Upper lobe of left lung (tissue), 6 donors: Measurements from ENCODE around the gene KCNG4. TPM values are rescaled to one million over a fixed set of nuclear protein-coding genes. Genes with fewer than 3 reads are reported as not detected.

Experiments used
- ATAC-seq, 2 donors: fragments of 200-7000 bp; cut with Tn5 transposase; one replicate each; pipeline ENCODE4 v1.9.1; 2022; ENCODE audit warnings: mild to moderate bottlenecking in 2 of 2, moderate library complexity in 2 of 2; ENCODE audit not compliant: low FRiP score in 2 of 2
- DNase-seq, 2 donors: peaks; one replicate each; pipeline ENCODE4 v3.0.0-alpha.2; 2019 to 2020
- H3K27ac ChIP-seq, 4 donors: fragments of 200-600 bp; sonication (generic); one replicate each; pipeline ENCODE4 v1.5.1; 2016 to 2019
- H3K27me3 ChIP-seq, 4 donors: fragments of 200-600 bp; sonication (generic); one replicate each; pipeline ENCODE4 v1.5.1; 2017 to 2019
- H3K36me3 ChIP-seq, 4 donors: fragments of 200-600 bp; sonication (generic); one replicate each; pipeline ENCODE4 v1.5.1; 2016 to 2019
- H3K4me1 ChIP-seq, 4 donors: fragments of 200-600 bp; sonication (generic); one replicate each; pipeline ENCODE4 v1.5.1; 2018 to 2019
- H3K4me3 ChIP-seq, 4 donors: fragments of 200-600 bp; sonication (generic); one replicate each; pipeline ENCODE4 v1.5.1; 2017 to 2019; ENCODE audit warnings: mild to moderate bottlenecking in 2 of 4, moderate library complexity in 1 of 4
- H3K9me3 ChIP-seq, 4 donors: fragments of 200-600 bp; sonication (generic); one replicate each; pipeline ENCODE4 v1.5.1; 2018 to 2019
- CTCF ChIP-seq, 6 experiments: fragments of 450-650 bp in 4 of 6; fragments of 200-600 bp in 2 of 6; sonication (generic) in 2 of 6; IDR thresholded peaks; one replicate each; pipeline ENCODE4 v1.5.1; 2016 to 2019; ENCODE audit warnings: antibody characterized with exemption in 6 of 6
- EP300 ChIP-seq, 4 donors: sonication (generic); formaldehyde crosslinking; IDR thresholded peaks; one replicate each; pipeline ENCODE4 v1.5.1; 2017; ENCODE audit warnings: antibody characterized with exemption in 4 of 4, control low read depth in 2 of 4
- POLR2A ChIP-seq, 4 donors: fragments of 450-650 bp; IDR thresholded peaks; one replicate each; pipeline ENCODE4 v1.5.1; 2016 to 2017; ENCODE audit warnings: antibody characterized with exemption in 4 of 4, mild to moderate bottlenecking in 2 of 4
- POLR2AphosphoS5 ChIP-seq, 2 donors: sonication (generic); formaldehyde crosslinking; IDR thresholded peaks; one replicate each; pipeline ENCODE4 v1.5.1; 2017; ENCODE audit warnings: antibody characterized with exemption in 2 of 2
- WGBS, 2 donors: methylation state at CpG; one replicate each; pipeline ENCODE4 v1.1.5; 2017 to 2018; 5-methylcytosine and 5-hydroxymethylcytosine counted together
- total RNA-seq, 6 donors: library from RNA; depleted of rRNA in 4 of 6; stranded (reverse); fragments of >200 nt in 4 of 6; gene quantifications; one replicate each; pipeline versions ENCODE4 v1.1.0 to v1.2.1, GENCODE V29; 2016 to 2021
- donor health status: DM: no; HTN: no; CAD: no; lungs with moderate emphysema.
- donor health status: DM: no; HTN: yes; CAD: no; lungs with severe emphysema.

The KCNG4 gene
- total RNA-seq, 6 donors from 2014 or later = not detected

- Histone ChIP-seq H3K4me3 (no peak overlapping the region), H3K27me3 (no peaks in the 10 kb centered on the region), H3K36me3 (no peaks in the 10 kb centered on the region), H3K27ac (no peak overlapping the region), H3K9me3 (no peaks in the 10 kb centered on the region), H3K4me1 (peaks cover 0 to 8% (median 2%) of the 10 kb centered on the region in 4 donors)
- ATAC-seq (no peak), DNase-seq (no peak)
- no peak for TF ChIP-seq POLR2AphosphoS5 (IDR thresholded peaks at IDR 0.05)
- TF ChIP-seq CTCF (IDR thresholded peaks at IDR 0.05) = no peak
- TF ChIP-seq EP300 (IDR thresholded peaks at IDR 0.05) = no peak
- TF ChIP-seq POLR2A (IDR thresholded peaks at IDR 0.05) = no peak
- WGBS, 2 donors = 86 to 89% methylated on average over 5 of the region's 5 CpGs
Measured at GRCh38 chr16:84232060-84232459, 7.8 kb downstream of the KCNG4 start.

GRCh38 chr16:84229471-84229870 is 10.3 kb downstream of the KCNG4 start:
- Histone ChIP-seq H3K4me3 (no peak overlapping the region), H3K4me1 (peaks cover 0 to 8% (median 2%) of the 10 kb centered on the region in 4 donors), H3K9me3 (no peaks in the 10 kb centered on the region), H3K27ac (no peak overlapping the region), H3K27me3 (no peaks in the 10 kb centered on the region), H3K36me3 (no peaks in the 10 kb centered on the region)
- WGBS, 2 donors = 90 to 91% methylated on average over 11 of the region's 11 CpGs
- ATAC-seq (no peak), DNase-seq (peak in 1 of 2 donors; percentile 71)
- TF ChIP-seq POLR2AphosphoS5 (IDR thresholded peaks at IDR 0.05) (no peak), POLR2A (IDR thresholded peaks at IDR 0.05) (no peak)

GRCh38 chr16:84228256-84228838 is 11.5 kb downstream of the KCNG4 start:
- DNase-seq = peak in 1 of 2 donors; percentile 72
- H3K27me3 ChIP-seq = no peaks in the 10 kb centered on the region
- no peaks in the 10 kb centered on the region for H3K9me3 ChIP-seq
- H3K27ac ChIP-seq = no peak overlapping the region
- peaks cover 0 to 8% (median 2%) of the 10 kb centered on the region in 4 donors for H3K4me1 ChIP-seq
- TF ChIP-seq POLR2A (IDR thresholded peaks at IDR 0.05) (no peak), EP300 (IDR thresholded peaks at IDR 0.05) (no peak), POLR2AphosphoS5 (IDR thresholded peaks at IDR 0.05) (no peak), CTCF (IDR thresholded peaks at IDR 0.05) (no peak)
- 27 to 38% methylated on average over 14 to 17 of the region's 18 CpGs for WGBS, 2 donors
- H3K4me3 ChIP-seq = no peak overlapping the region
- peak; percentile 80 to 86 for ATAC-seq
- H3K36me3 ChIP-seq = no peaks in the 10 kb centered on the region

- Histone ChIP-seq H3K4me1 (peaks cover 0 to 8% (median 2%) of the 10 kb centered on the region in 4 donors), H3K36me3 (no peaks in the 10 kb centered on the region), H3K27me3 (no peaks in the 10 kb centered on the region), H3K27ac (no peak overlapping the region), H3K4me3 (no peak overlapping the region), H3K9me3 (no peaks in the 10 kb centered on the region)
- TF ChIP-seq CTCF (IDR thresholded peaks at IDR 0.05) = no peak
- no peak for TF ChIP-seq EP300 (IDR thresholded peaks at IDR 0.05)
- TF ChIP-seq POLR2AphosphoS5 (IDR thresholded peaks at IDR 0.05) = no peak
- TF ChIP-seq POLR2A (IDR thresholded peaks at IDR 0.05) = no peak
- ATAC-seq (no peak), DNase-seq (no peak)
- WGBS, 2 donors = 92 to 93% methylated on average over 6 of the region's 6 CpGs
Measured at GRCh38 chr16:84227548-84227947, 12.3 kb downstream of the KCNG4 start.

- DNase-seq (no peak), ATAC-seq (no peak)
- WGBS, 2 donors = 70 to 84% methylated on average over 8 of the region's 8 CpGs
- Histone ChIP-seq H3K27me3 (no peaks in the 10 kb centered on the region), H3K4me3 (no peak overlapping the region), H3K36me3 (no peaks in the 10 kb centered on the region), H3K4me1 (peaks cover 0 to 8% (median 2%) of the 10 kb centered on the region in 4 donors), H3K27ac (no peak overlapping the region), H3K9me3 (no peaks in the 10 kb centered on the region)
- no peak for TF ChIP-seq CTCF (IDR thresholded peaks at IDR 0.05)
- TF ChIP-seq EP300 (IDR thresholded peaks at IDR 0.05) = no peak
- TF ChIP-seq POLR2A (IDR thresholded peaks at IDR 0.05) = no peak
- no peak for TF ChIP-seq POLR2AphosphoS5 (IDR thresholded peaks at IDR 0.05)
Measured at GRCh38 chr16:84226026-84226425, 13.8 kb downstream of the KCNG4 start.
